ENCODE results near the gene KDM8. TPM values are rescaled to one million over a fixed set of nuclear protein-coding genes. Genes with fewer than 3 reads are reported as not detected.

KDM8 gene
- total and polyA plus RNA-seq, 4 donors = 2.6 to 7.0 (median 4.7) TPM

DNA sequence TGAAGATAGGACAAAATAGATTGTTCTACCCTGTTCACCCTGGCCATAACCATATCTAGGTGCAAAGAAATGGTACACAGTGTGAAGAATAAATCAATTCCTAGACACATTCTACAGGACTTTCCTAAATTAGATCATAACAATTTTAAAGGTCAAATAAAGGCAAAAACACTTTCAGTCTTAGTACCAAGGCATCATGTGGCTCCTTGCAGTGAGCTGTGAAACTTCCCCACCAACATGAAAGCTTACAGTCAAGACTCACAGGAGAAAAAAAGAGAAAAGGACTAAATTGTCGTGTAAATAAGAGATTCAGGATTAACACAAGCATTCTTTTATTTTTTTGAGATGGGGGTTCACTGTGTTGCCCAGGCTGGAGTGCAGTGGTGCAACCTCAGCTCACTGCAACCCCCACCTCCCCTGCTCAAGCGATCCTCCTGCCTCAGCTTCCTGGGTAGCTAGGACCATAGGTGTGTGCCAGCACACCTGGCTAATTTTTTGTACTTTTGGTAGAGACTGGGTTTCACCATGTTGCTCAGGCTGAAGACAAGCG is 51.0 kb downstream of the KDM8 start:
- peaks cover 0 to 20% (median 14%) of the 10 kb centered on the region in 5 donors for H3K4me1 ChIP-seq (ENCODE audit: control insufficient read depth in 5 of 5, insufficient read depth in 5 of 5, low read length in 5 of 5)
- DNase-seq (no peak), ATAC-seq (ENCODE audit: insufficient read depth, low FRiP score) (no peak)
- no peak overlapping the region for H3K4me3 ChIP-seq
- peaks cover 7 to 14% (median 10%) of the 10 kb centered on the region in 4 donors for H3K36me3 ChIP-seq (ENCODE audit: control insufficient read depth in 4 of 4, insufficient read depth in 4 of 4, low read length in 4 of 4)
- H3K9me3 ChIP-seq (ENCODE audit: control insufficient read depth in 4 of 4, insufficient read depth in 3 of 4, low read length in 3 of 4) = no peaks in the 10 kb centered on the region
- no peaks in the 10 kb centered on the region for H3K27me3 ChIP-seq (ENCODE audit: control insufficient read depth in 3 of 3, insufficient read depth in 3 of 3, low read length in 2 of 3)
- TF ChIP-seq, protein P1, sequence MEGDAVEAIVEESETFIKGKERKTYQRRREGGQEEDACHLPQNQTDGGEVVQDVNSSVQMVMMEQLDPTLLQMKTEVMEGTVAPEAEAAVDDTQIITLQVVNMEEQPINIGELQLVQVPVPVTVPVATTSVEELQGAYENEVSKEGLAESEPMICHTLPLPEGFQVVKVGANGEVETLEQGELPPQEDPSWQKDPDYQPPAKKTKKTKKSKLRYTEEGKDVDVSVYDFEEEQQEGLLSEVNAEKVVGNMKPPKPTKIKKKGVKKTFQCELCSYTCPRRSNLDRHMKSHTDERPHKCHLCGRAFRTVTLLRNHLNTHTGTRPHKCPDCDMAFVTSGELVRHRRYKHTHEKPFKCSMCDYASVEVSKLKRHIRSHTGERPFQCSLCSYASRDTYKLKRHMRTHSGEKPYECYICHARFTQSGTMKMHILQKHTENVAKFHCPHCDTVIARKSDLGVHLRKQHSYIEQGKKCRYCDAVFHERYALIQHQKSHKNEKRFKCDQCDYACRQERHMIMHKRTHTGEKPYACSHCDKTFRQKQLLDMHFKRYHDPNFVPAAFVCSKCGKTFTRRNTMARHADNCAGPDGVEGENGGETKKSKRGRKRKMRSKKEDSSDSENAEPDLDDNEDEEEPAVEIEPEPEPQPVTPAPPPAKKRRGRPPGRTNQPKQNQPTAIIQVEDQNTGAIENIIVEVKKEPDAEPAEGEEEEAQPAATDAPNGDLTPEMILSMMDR (IDR thresholded peaks at IDR 0.05; ENCODE audit: control extremely low read depth, extremely low read depth) = no peak
- no peak overlapping the region for H3K27ac ChIP-seq (ENCODE audit: low read depth in 1 of 2, low read length in 1 of 2)
- 83 to 88% methylated on average over 3 of the region's 3 CpGs for WGBS, 2 donors
- H3K9ac ChIP-seq (ENCODE audit: insufficient read depth in 1 of 2, low read length in 2 of 2) = no peak overlapping the region

DNA sequence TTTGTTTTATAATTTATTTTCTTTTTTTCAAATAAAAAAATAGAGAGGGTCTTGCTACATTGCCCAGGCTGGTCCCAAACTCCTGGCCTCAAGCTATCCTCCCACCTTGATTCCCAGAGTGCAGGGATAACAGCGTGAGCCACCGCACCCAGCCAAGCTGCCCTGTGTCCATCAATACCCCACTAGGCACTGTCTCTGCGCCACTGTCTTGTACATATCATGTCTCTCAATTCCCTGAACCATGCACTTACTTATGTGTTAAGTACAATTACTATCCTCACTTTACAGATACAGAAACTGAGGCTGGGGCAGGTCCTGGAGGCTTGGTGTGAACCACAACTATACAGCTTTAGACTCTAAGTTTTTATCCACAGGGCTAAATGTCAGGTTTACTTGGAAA is 53.5 kb downstream of the KDM8 start:
- DNase-seq (no peak), ATAC-seq (ENCODE audit: insufficient read depth, low FRiP score) (no peak)
- TF ChIP-seq, protein P1 (IDR thresholded peaks at IDR 0.05; ENCODE audit: control extremely low read depth, extremely low read depth) = no peak
- no peak overlapping the region for H3K4me3 ChIP-seq
- peaks cover 0 to 20% (median 14%) of the 10 kb centered on the region in 5 donors for H3K4me1 ChIP-seq (ENCODE audit: control insufficient read depth in 5 of 5, insufficient read depth in 5 of 5, low read length in 5 of 5)
- H3K9ac ChIP-seq (ENCODE audit: insufficient read depth in 1 of 2, low read length in 2 of 2) = no peak overlapping the region
- no peaks in the 10 kb centered on the region for H3K9me3 ChIP-seq (ENCODE audit: control insufficient read depth in 4 of 4, insufficient read depth in 3 of 4, low read length in 3 of 4)
- no peaks in the 10 kb centered on the region for H3K27me3 ChIP-seq (ENCODE audit: control insufficient read depth in 3 of 3, insufficient read depth in 3 of 3, low read length in 2 of 3)
- H3K36me3 ChIP-seq (ENCODE audit: control insufficient read depth in 4 of 4, insufficient read depth in 4 of 4, low read length in 4 of 4) = peaks cover 7 to 14% (median 10%) of the 10 kb centered on the region in 4 donors
- no peak overlapping the region for H3K27ac ChIP-seq (ENCODE audit: low read depth in 1 of 2, low read length in 1 of 2)
- WGBS, 2 donors = 98 to 99% methylated on average over 3 of the region's 3 CpGs

DNA sequence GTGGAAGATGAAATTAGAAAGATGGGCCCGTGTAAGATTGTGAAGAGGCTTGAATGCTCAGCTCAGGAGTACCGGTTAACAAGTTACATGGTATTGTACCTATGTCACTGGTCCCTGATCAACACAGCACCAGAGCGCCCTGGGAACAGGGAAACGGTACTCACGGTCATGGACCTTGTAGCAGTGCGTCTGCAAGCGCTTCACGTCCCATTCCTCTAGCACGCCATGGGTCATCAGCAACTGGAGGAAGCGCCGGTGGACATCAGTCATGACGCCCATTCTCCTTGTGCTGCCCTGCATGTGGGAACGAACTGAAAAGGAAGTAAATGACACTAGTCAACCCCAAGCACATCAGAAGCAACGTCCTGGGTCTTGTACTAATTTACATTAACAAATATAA is 53.9 kb downstream of the KDM8 start:
- Histone ChIP-seq H3K36me3 (ENCODE audit: control insufficient read depth in 4 of 4, insufficient read depth in 4 of 4, low read length in 4 of 4) (peaks cover 7 to 14% (median 10%) of the 10 kb centered on the region in 4 donors), H3K27me3 (ENCODE audit: control insufficient read depth in 3 of 3, insufficient read depth in 3 of 3, low read length in 2 of 3) (no peaks in the 10 kb centered on the region), H3K27ac (ENCODE audit: low read depth in 1 of 2, low read length in 1 of 2) (peak overlapping the region in 1 of 2 donors; percentile 8), H3K4me1 (ENCODE audit: control insufficient read depth in 5 of 5, insufficient read depth in 5 of 5, low read length in 5 of 5) (peaks cover 0 to 20% (median 14%) of the 10 kb centered on the region in 5 donors), H3K4me3 (no peak overlapping the region), H3K9me3 (ENCODE audit: control insufficient read depth in 4 of 4, insufficient read depth in 3 of 4, low read length in 3 of 4) (no peaks in the 10 kb centered on the region), H3K9ac (ENCODE audit: insufficient read depth in 1 of 2, low read length in 2 of 2) (no peak overlapping the region)
- no peak for ATAC-seq (ENCODE audit: insufficient read depth, low FRiP score)
- TF ChIP-seq, protein P1 (IDR thresholded peaks at IDR 0.05; ENCODE audit: control extremely low read depth, extremely low read depth) = no peak
- DNase-seq = no peak
- 86 to 88% methylated on average over 14 of the region's 14 CpGs for WGBS, 2 donors
